GM12801 (cell line): Measurements from ENCODE around the gene TFCP2L1.

Source experiments
- CTCF ChIP-seq: IDR thresholded peaks from one replicate; pipeline ENCODE4 v1.5.1; 2011; ENCODE audit warnings: control low read depth; ENCODE audit not compliant: insufficient read length; ENCODE audit errors: extremely low read depth

TFCP2L1 gene

GRCh38 chr2:121185571-121186074 lies 99.4 kb downstream of the TFCP2L1 start:
- no peak for TF ChIP-seq CTCF

GRCh38 chr2:121185111-121185510 lies 99.9 kb downstream of the TFCP2L1 start:
- no peak for TF ChIP-seq CTCF

GRCh38 chr2:121184248-121184862 lies 100.6 kb downstream of the TFCP2L1 start:
- TF ChIP-seq CTCF, result no peak

- TF ChIP-seq CTCF, result no peak
These were observed 102.5 kb downstream of the TFCP2L1 start for GRCh38 chr2:121182520-121182919.

GRCh38 chr2:121179467-121179866 lies 105.5 kb downstream of the TFCP2L1 start:
- TF ChIP-seq CTCF, result no peak

- no peak for TF ChIP-seq CTCF
These were observed 106.3 kb downstream of the TFCP2L1 start for GRCh38 chr2:121178730-121179129.

GRCh38 chr2:121177896-121178295 lies 107.1 kb downstream of the TFCP2L1 start:
- TF ChIP-seq CTCF, result no peak
